H9 (cell line): Measurements from ENCODE around the gene BNIP5. TPM values are rescaled to one million over a fixed set of nuclear protein-coding genes. Genes with fewer than 3 reads are reported as not detected.
A peak's percentile ranks its signal among the peaks of the same experiment; 100 is the strongest.

Source experiments
- DNase-seq: peaks from one replicate; pipeline ENCODE4 v3.0.0-alpha.2; 2017
- H2AFZ ChIP-seq: one replicate; pipeline ENCODE4 v1.6.1; 2013; ENCODE audit warnings: mild to moderate bottlenecking, low read length, control low read depth, moderate library complexity
- H2AK5ac ChIP-seq: 2 replicates; pipeline ENCODE4 v1.6.1; 2013; ENCODE audit warnings: low read length, control low read depth, mixed read lengths; ENCODE audit not compliant: insufficient read length
- H2BK120ac ChIP-seq: one replicate; pipeline ENCODE4 v1.6.1; 2013; ENCODE audit warnings: low read depth, mild to moderate bottlenecking, low read length, control low read depth, inconsistent platforms; ENCODE audit not compliant: poor library complexity, severe bottlenecking
- H2BK12ac ChIP-seq: 2 replicates; pipeline ENCODE4 v1.6.1; 2013; ENCODE audit warnings: low read length, control low read depth, mixed read lengths, low read depth; ENCODE audit not compliant: insufficient read length
- H2BK15ac ChIP-seq: 2 replicates; pipeline ENCODE4 v1.6.1; 2013; ENCODE audit warnings: low read depth, low read length, control low read depth
- H2BK20ac ChIP-seq: one replicate; pipeline ENCODE4 v1.6.1; 2013; ENCODE audit warnings: low read depth, mild to moderate bottlenecking, low read length, control low read depth, inconsistent platforms; ENCODE audit not compliant: poor library complexity, severe bottlenecking
- H2BK5ac ChIP-seq: 2 replicates; pipeline ENCODE4 v1.6.1; 2013; ENCODE audit warnings: low read length, control low read depth, mixed read lengths; ENCODE audit not compliant: insufficient read length
- H3K14ac ChIP-seq: 2 replicates; pipeline ENCODE4 v1.6.1; 2013; ENCODE audit warnings: low read length, control low read depth; ENCODE audit not compliant: insufficient read depth
- H3K18ac ChIP-seq: 2 replicates; pipeline ENCODE4 v1.6.1; 2013; ENCODE audit warnings: low read depth, mild to moderate bottlenecking, mixed read lengths, low read length, control low read depth; ENCODE audit not compliant: insufficient read length
- H3K23ac ChIP-seq: 2 replicates; pipeline ENCODE4 v1.6.1; 2013; ENCODE audit warnings: low read length, control low read depth, mixed read lengths, low read depth; ENCODE audit not compliant: insufficient read length
- H3K23me2 ChIP-seq: 2 replicates; pipeline ENCODE4 v1.6.1; 2013; ENCODE audit warnings: low read depth, mild to moderate bottlenecking, mixed read lengths, low read length, control low read depth; ENCODE audit not compliant: insufficient read length, poor library complexity, severe bottlenecking
- H3K27ac ChIP-seq: 2 replicates; pipeline ENCODE4 v1.5.1; 2013; ENCODE audit warnings: low read length, control low read depth, mixed read lengths, low read depth; ENCODE audit not compliant: insufficient read length
- H3K27me3 ChIP-seq: 2 replicates; pipeline ENCODE4 v1.6.1; 2013; ENCODE audit warnings: low read length, control low read depth, inconsistent platforms; ENCODE audit not compliant: insufficient read depth
- H3K4ac ChIP-seq: 2 replicates; pipeline ENCODE4 v1.6.1; 2013; ENCODE audit warnings: low read depth, mild to moderate bottlenecking, control low read depth, inconsistent platforms, low read length, moderate library complexity
- H3K4me1 ChIP-seq: 2 replicates; pipeline ENCODE4 v1.6.1; 2013; ENCODE audit warnings: low read length, control low read depth, inconsistent platforms; ENCODE audit not compliant: insufficient read depth
- H3K4me2 ChIP-seq: 2 replicates; pipeline ENCODE4 v1.6.1; 2013; ENCODE audit warnings: low read length, control low read depth, mixed read lengths; ENCODE audit not compliant: insufficient read length, insufficient read depth
- H3K56ac ChIP-seq: 2 replicates; pipeline ENCODE4 v1.6.1; 2013; ENCODE audit warnings: low read depth, mild to moderate bottlenecking, mixed read lengths, low read length, control low read depth; ENCODE audit not compliant: insufficient read length
- H3K79me1 ChIP-seq: 2 replicates; pipeline ENCODE4 v1.6.1; 2013; ENCODE audit warnings: low read depth, mild to moderate bottlenecking, moderate library complexity, low read length, control low read depth, inconsistent platforms; ENCODE audit not compliant: insufficient read depth, poor library complexity, severe bottlenecking
- H3K79me2 ChIP-seq: 2 replicates; pipeline ENCODE4 v1.6.1; 2013; ENCODE audit warnings: low read length, control low read depth, inconsistent platforms; ENCODE audit not compliant: insufficient read depth
- H3K9ac ChIP-seq: 2 replicates; pipeline ENCODE4 v1.6.1; 2013; ENCODE audit warnings: low read length, control low read depth, mixed read lengths; ENCODE audit not compliant: insufficient read length; ENCODE audit errors: extremely low read depth
- H3K9me3 ChIP-seq: one replicate; pipeline ENCODE4 v1.6.1; 2013; ENCODE audit warnings: low read depth, low read length, inconsistent platforms; ENCODE audit not compliant: control insufficient read depth
- H3T11ph ChIP-seq: one replicate; pipeline ENCODE4 v1.6.1; 2013; ENCODE audit warnings: mild to moderate bottlenecking, low read length, control low read depth, inconsistent platforms
- H4K20me1 ChIP-seq: one replicate; pipeline ENCODE4 v1.6.1; 2013; ENCODE audit not compliant: control insufficient read depth, insufficient read length, insufficient read depth
- H4K5ac ChIP-seq: 2 replicates; pipeline ENCODE4 v1.6.1; 2013; ENCODE audit warnings: low read depth, mild to moderate bottlenecking, mixed read lengths, low read length, control low read depth; ENCODE audit not compliant: insufficient read length
- H4K8ac ChIP-seq: replicated peaks from 2 replicates; pipeline ENCODE4 v1.6.1; 2013; ENCODE audit warnings: low read length, control low read depth, mixed read lengths, low read depth; ENCODE audit not compliant: insufficient read length
- H4K91ac ChIP-seq: 2 replicates; pipeline ENCODE4 v1.6.1; 2013; ENCODE audit warnings: low read depth, mild to moderate bottlenecking, moderate library complexity, mixed read lengths, low read length, control low read depth; ENCODE audit not compliant: insufficient read length
- H3K27ac Mint-ChIP-seq, 3 experiments: 2 replicates in 2 of 3; 3 replicates in 1 of 3; pipeline ENCODE4 v1.8.0; 2020 to 2021; ENCODE audit warnings: mixed read lengths in 3 of 3, mild to moderate bottlenecking in 1 of 3, moderate library complexity in 1 of 3
- H3K27me3 Mint-ChIP-seq: 2 replicates; pipeline ENCODE4 v1.8.0; 2021; ENCODE audit warnings: low read depth, mild to moderate bottlenecking, moderate library complexity, mixed read lengths
- H3K36me3 Mint-ChIP-seq, 3 experiments: 2 replicates in 2 of 3; 3 replicates in 1 of 3; pipeline ENCODE4 v1.8.0; 2020 to 2021; ENCODE audit warnings: low read depth in 3 of 3, mixed read lengths in 3 of 3; ENCODE audit not compliant: insufficient read depth in 1 of 3
- H3K4me1 Mint-ChIP-seq, 2 experiments: 2 replicates each; pipeline ENCODE4 v1.8.0; 2020; ENCODE audit warnings: mixed read lengths in 2 of 2
- H3K4me3 Mint-ChIP-seq, 2 experiments: 2 replicates in 1 of 2; 3 replicates in 1 of 2; pipeline ENCODE4 v1.8.0; 2020 to 2021; ENCODE audit warnings: mild to moderate bottlenecking in 2 of 2, mixed read lengths in 2 of 2, moderate library complexity in 1 of 2
- H3K9me3 Mint-ChIP-seq, 2 experiments: 2 replicates in 1 of 2; 3 replicates in 1 of 2; pipeline ENCODE4 v1.8.0; 2020; ENCODE audit warnings: mild to moderate bottlenecking in 2 of 2, mixed read lengths in 2 of 2, moderate library complexity in 1 of 2
- CTCF ChIP-seq: fragments of 200-600 bp; sonication (generic); conservative IDR thresholded peaks from 3 replicates; pipeline ENCODE4 v1.8.0; 2021; ENCODE audit warnings: antibody characterized with exemption, mild to moderate bottlenecking
- whole genome bisulfite sequencing: extraction: QIAGEN DNeasy Blood & Tissue Kit; methylation state at CpG from one replicate; pipeline ENCODE4 v1.1.7; 2013; ENCODE audit warnings: missing lambda C conversion rate, low lambda C conversion rate, mixed read lengths; ENCODE audit not compliant: insufficient read length; ENCODE audit errors: extremely low coverage; 5-methylcytosine and 5-hydroxymethylcytosine counted together
- total RNA-seq: library from RNA; stranded (reverse); gene quantifications from 2 replicates; pipeline ENCODE4 v1.2.1, GENCODE V29; 2021

Gene BNIP5
- total RNA-seq, 1 experiment from 2014 or later = not detected

GRCh38 chr6:36333931-36334725, 2.6 kb downstream of the BNIP5 start:
- no peaks in the 10 kb centered on the region for H3K9me3 ChIP-seq
- no peak for DNase-seq

More at GRCh38 chr6:36333931-36334725, 2.6 kb downstream of the BNIP5 start:
- H4K5ac ChIP-seq = no peak overlapping the region
- no peak for TF ChIP-seq CTCF
- no peak overlapping the region for H3K23ac ChIP-seq
- H3T11ph ChIP-seq = no peak overlapping the region
- no peaks in the 10 kb centered on the region for H3K27me3 ChIP-seq
- WGBS = no CpG with 5 or more reads among the region's 20 CpGs
- H3K79me1 ChIP-seq = no peaks in the 10 kb centered on the region
- H2AFZ ChIP-seq = no peak overlapping the region
- peak overlapping the region in 1 of 2 experiments; percentile 23; a peak in 1 of 5 replicates for H3K4me3 Mint-ChIP-seq
- H4K91ac ChIP-seq = no peak overlapping the region
- H3K4me2 ChIP-seq = no peak overlapping the region
- H3K79me2 ChIP-seq = no peaks in the 10 kb centered on the region
- no peak overlapping the region for H4K8ac ChIP-seq
- H3K27ac ChIP-seq = no peak overlapping the region
- H2BK20ac ChIP-seq = no peak overlapping the region
- H2BK15ac ChIP-seq = no peak overlapping the region
- no peak overlapping the region for H3K18ac ChIP-seq
- no peak overlapping the region for H2BK120ac ChIP-seq
- H2BK12ac ChIP-seq = no peak overlapping the region
- peaks cover 27% of the 10 kb centered on the region for H3K27me3 Mint-ChIP-seq
- H3K4ac ChIP-seq = no peak overlapping the region
- no peak overlapping the region for H3K9ac ChIP-seq
- H2BK5ac ChIP-seq = no peak overlapping the region
- H3K4me1 Mint-ChIP-seq = peaks cover 7 to 21% of the 10 kb centered on the region in 2 experiments
- no peaks in the 10 kb centered on the region for H3K4me1 ChIP-seq
- H3K23me2 ChIP-seq = no peaks in the 10 kb centered on the region
- H3K14ac ChIP-seq = 0 out of 2 replicates have a peak overlapping the region, but pooled peaks have one; percentile 10
- H3K36me3 Mint-ChIP-seq = no peaks in the 10 kb centered on the region
- no peak overlapping the region for H2AK5ac ChIP-seq
- H3K27ac Mint-ChIP-seq = peak overlapping the region in 1 of 3 experiments; percentile 3; a peak in 1 of 7 replicates
- H3K9me3 Mint-ChIP-seq = no peaks in the 10 kb centered on the region
- H4K20me1 ChIP-seq = no peaks in the 10 kb centered on the region
- H3K56ac ChIP-seq = no peak overlapping the region
